NT2/D1 (cell line): ENCODE measurements around the gene PTPRF.
A peak's percentile ranks its signal among the peaks of the same experiment; 100 is the strongest.

Experiments used
- DNase-seq: peaks from one replicate; pipeline ENCODE4 v3.0.0-alpha.2; 2011; ENCODE audit warnings: low read depth, low spot score
- H3K27me3 ChIP-seq: 2 replicates; pipeline ENCODE4 v1.6.0; 2011; ENCODE audit warnings: mild to moderate bottlenecking; ENCODE audit not compliant: insufficient read length, insufficient read depth
- H3K36me3 ChIP-seq: 2 replicates; pipeline ENCODE4 v1.6.1; 2011; ENCODE audit warnings: mild to moderate bottlenecking, low read length, mixed read lengths; ENCODE audit not compliant: insufficient read depth, insufficient read length
- H3K4me1 ChIP-seq: 2 replicates; pipeline ENCODE4 v1.5.1; 2011; ENCODE audit not compliant: insufficient read depth, insufficient read length
- H3K4me3 ChIP-seq: 2 replicates; pipeline ENCODE4 v1.5.1; 2011; ENCODE audit warnings: low read depth; ENCODE audit not compliant: insufficient read length
- H3K9ac ChIP-seq: 2 replicates; pipeline ENCODE4 v1.6.0; 2011; ENCODE audit warnings: low read depth; ENCODE audit not compliant: insufficient read length
- H3K9me3 ChIP-seq: 2 replicates; pipeline ENCODE4 v1.5.1; 2011; ENCODE audit warnings: mild to moderate bottlenecking, low read length; ENCODE audit not compliant: insufficient read depth
- SUZ12 ChIP-seq: IDR thresholded peaks from 2 replicates; pipeline ENCODE4 v1.6.1; 2011; ENCODE audit not compliant: insufficient read length, insufficient read depth; ENCODE audit errors: extremely low read depth
- YY1 ChIP-seq: IDR thresholded peaks from 2 replicates; pipeline ENCODE4 v1.6.1; 2011; ENCODE audit not compliant: insufficient read length, insufficient read depth
- ZNF274 ChIP-seq: IDR thresholded peaks from 2 replicates; pipeline ENCODE4 v1.6.1; 2011; ENCODE audit warnings: mild to moderate bottlenecking, low read depth, low read length

Gene PTPRF

GRCh38 chr1:43573066-43573800, 42.5 kb downstream of the PTPRF start:
- TF ChIP-seq SUZ12 (no peak), ZNF274 (no peak), YY1 (no peak)
- H3K36me3 ChIP-seq: peaks cover 86% of the 10 kb centered on the region
- H3K4me1 ChIP-seq: peaks cover 34% of the 10 kb centered on the region
- H3K27me3 ChIP-seq: no peaks in the 10 kb centered on the region
- no peak overlapping the region for H3K9ac ChIP-seq
- H3K9me3 ChIP-seq: no peaks in the 10 kb centered on the region
- no peak overlapping the region for H3K4me3 ChIP-seq
- no peak for DNase-seq

GRCh38 chr1:43576521-43576920, 45.8 kb downstream of the PTPRF start:
- no peak overlapping the region for H3K4me3 ChIP-seq
- peaks cover 45% of the 10 kb centered on the region for H3K4me1 ChIP-seq
- H3K9ac ChIP-seq: no peak overlapping the region
- H3K27me3 ChIP-seq: no peaks in the 10 kb centered on the region
- TF ChIP-seq YY1: no peak
- TF ChIP-seq SUZ12: no peak
- TF ChIP-seq ZNF274: no peak
- no peak for DNase-seq
- H3K36me3 ChIP-seq: peaks cover 87% of the 10 kb centered on the region
- H3K9me3 ChIP-seq: no peaks in the 10 kb centered on the region

- Histone ChIP-seq H3K27me3 (no peaks in the 10 kb centered on the region), H3K4me3 (no peak overlapping the region), H3K4me1 (peaks cover 49% of the 10 kb centered on the region), H3K36me3 (peaks cover 85% of the 10 kb centered on the region), H3K9me3 (no peaks in the 10 kb centered on the region), H3K9ac (peak overlapping the region; percentile 32)
- no peak for DNase-seq
- TF ChIP-seq ZNF274 (no peak), YY1 (no peak), SUZ12 (no peak)
Observed at GRCh38 chr1:43577655-43578542, 47.2 kb downstream of the PTPRF start.

GRCh38 chr1:43580039-43580438, 49.4 kb downstream of the PTPRF start:
- DNase-seq: no peak
- TF ChIP-seq YY1: no peak
- no peak overlapping the region for H3K4me3 ChIP-seq
- peaks cover 81% of the 10 kb centered on the region for H3K36me3 ChIP-seq
- H3K9me3 ChIP-seq: no peaks in the 10 kb centered on the region
- no peak overlapping the region for H3K9ac ChIP-seq
- no peaks in the 10 kb centered on the region for H3K27me3 ChIP-seq
- peaks cover 52% of the 10 kb centered on the region for H3K4me1 ChIP-seq

- H3K4me1 ChIP-seq: peaks cover 48% of the 10 kb centered on the region
- TF ChIP-seq SUZ12 (no peak), YY1 (no peak), ZNF274 (no peak)
- DNase-seq: peak; percentile 59
- H3K9ac ChIP-seq: peak overlapping the region; percentile 29
- H3K9me3 ChIP-seq: no peaks in the 10 kb centered on the region
- H3K4me3 ChIP-seq: no peak overlapping the region
- H3K36me3 ChIP-seq: peaks cover 81% of the 10 kb centered on the region
- no peaks in the 10 kb centered on the region for H3K27me3 ChIP-seq
Observed at GRCh38 chr1:43582162-43582566, 51.5 kb downstream of the PTPRF start.

GRCh38 chr1:43583058-43583457, 52.4 kb downstream of the PTPRF start:
- Histone ChIP-seq H3K27me3 (no peaks in the 10 kb centered on the region), H3K36me3 (peaks cover 86% of the 10 kb centered on the region), H3K4me1 (peaks cover 41% of the 10 kb centered on the region), H3K4me3 (no peak overlapping the region), H3K9ac (no peak overlapping the region), H3K9me3 (no peaks in the 10 kb centered on the region)
- TF ChIP-seq SUZ12 (no peak), YY1 (no peak), ZNF274 (no peak)
- DNase-seq: no peak

- peak overlapping the region; percentile 43 for H3K9ac ChIP-seq
- no peak overlapping the region for H3K4me3 ChIP-seq
- DNase-seq: no peak
- no peaks in the 10 kb centered on the region for H3K9me3 ChIP-seq
- H3K4me1 ChIP-seq: peaks cover 36% of the 10 kb centered on the region
- H3K27me3 ChIP-seq: no peaks in the 10 kb centered on the region
- TF ChIP-seq SUZ12: no peak
- no peak for TF ChIP-seq YY1
- H3K36me3 ChIP-seq: peaks cover 88% of the 10 kb centered on the region
Observed at GRCh38 chr1:43584204-43584603, 53.5 kb downstream of the PTPRF start.
